GM12872 (cell line): Measurements from ENCODE around the gene ATP6V1B1.

Experiments used
- TF ChIP-seq, protein P1 (sequence below): IDR thresholded peaks from 3 replicates; pipeline ENCODE4 v1.5.1; 2011; ENCODE audit warnings: low read depth, mild to moderate bottlenecking, low read length, moderate library complexity; ENCODE audit not compliant: insufficient read depth

The ATP6V1B1 gene

DNA sequence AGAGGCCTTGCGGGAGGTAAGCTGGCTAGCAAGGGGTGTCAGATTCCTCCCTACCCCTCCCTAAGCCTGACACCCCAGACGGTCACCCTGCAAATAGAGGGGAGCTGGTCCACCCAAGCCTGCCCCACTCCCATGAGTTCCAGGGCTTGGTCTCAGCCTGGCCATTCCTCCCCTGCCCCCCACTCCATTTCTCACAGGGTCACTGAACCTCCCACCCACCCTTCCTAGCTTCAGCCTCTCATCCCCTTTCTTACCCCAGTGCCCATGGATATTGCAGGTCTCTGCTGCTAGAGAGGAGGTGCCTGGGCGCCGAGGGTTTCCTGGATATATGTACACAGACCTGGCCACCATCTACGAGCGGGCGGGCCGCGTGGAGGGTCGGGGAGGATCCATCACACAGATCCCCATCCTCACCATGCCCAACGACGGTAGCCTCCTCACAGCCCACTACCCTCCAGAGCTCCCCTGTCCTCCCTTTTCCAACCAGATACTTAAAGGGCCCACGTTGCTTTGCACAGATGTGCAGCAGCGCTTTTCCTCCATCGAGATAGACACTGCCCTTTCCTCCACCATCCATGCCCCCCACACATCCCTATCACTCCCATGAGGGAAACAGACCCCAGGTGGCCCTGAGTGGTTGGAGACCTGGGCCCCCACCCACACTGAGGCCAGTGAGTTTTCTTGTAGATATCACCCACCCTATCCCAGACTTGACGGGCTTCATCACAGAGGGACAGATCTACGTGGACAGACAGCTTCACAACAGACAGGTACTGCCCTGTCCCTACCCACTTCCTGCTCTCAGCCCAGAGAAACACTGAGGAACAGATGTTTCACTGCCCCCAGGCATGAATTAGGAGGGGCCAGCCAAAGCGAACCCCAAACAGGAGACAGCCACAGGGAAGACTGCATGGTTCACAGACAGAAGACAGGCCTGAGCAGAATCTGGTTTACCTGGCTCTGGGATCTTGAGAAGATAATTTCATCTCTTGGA lies 27.5 kb downstream of the ATP6V1B1 start:
- TF ChIP-seq, protein P1, sequence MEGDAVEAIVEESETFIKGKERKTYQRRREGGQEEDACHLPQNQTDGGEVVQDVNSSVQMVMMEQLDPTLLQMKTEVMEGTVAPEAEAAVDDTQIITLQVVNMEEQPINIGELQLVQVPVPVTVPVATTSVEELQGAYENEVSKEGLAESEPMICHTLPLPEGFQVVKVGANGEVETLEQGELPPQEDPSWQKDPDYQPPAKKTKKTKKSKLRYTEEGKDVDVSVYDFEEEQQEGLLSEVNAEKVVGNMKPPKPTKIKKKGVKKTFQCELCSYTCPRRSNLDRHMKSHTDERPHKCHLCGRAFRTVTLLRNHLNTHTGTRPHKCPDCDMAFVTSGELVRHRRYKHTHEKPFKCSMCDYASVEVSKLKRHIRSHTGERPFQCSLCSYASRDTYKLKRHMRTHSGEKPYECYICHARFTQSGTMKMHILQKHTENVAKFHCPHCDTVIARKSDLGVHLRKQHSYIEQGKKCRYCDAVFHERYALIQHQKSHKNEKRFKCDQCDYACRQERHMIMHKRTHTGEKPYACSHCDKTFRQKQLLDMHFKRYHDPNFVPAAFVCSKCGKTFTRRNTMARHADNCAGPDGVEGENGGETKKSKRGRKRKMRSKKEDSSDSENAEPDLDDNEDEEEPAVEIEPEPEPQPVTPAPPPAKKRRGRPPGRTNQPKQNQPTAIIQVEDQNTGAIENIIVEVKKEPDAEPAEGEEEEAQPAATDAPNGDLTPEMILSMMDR, result no peak

DNA sequence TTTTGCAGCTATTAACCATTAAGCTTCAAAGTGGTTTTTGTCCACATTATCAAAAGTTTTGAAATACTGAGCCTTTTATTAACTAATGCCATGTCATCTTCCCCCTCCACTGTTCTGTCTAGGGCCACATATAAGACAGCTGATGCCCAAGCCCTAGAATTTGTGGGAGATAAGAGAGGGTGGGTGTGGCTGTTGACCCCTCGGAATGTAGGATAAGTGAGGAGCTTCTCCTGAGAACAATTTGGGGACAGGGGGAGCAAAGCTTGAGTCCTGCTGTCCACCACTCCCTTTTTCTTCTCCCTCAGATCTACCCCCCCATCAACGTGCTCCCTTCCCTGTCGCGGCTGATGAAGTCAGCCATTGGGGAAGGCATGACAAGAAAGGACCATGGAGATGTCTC lies 28.4 kb downstream of the ATP6V1B1 start:
- TF ChIP-seq, protein P1, result no peak

DNA sequence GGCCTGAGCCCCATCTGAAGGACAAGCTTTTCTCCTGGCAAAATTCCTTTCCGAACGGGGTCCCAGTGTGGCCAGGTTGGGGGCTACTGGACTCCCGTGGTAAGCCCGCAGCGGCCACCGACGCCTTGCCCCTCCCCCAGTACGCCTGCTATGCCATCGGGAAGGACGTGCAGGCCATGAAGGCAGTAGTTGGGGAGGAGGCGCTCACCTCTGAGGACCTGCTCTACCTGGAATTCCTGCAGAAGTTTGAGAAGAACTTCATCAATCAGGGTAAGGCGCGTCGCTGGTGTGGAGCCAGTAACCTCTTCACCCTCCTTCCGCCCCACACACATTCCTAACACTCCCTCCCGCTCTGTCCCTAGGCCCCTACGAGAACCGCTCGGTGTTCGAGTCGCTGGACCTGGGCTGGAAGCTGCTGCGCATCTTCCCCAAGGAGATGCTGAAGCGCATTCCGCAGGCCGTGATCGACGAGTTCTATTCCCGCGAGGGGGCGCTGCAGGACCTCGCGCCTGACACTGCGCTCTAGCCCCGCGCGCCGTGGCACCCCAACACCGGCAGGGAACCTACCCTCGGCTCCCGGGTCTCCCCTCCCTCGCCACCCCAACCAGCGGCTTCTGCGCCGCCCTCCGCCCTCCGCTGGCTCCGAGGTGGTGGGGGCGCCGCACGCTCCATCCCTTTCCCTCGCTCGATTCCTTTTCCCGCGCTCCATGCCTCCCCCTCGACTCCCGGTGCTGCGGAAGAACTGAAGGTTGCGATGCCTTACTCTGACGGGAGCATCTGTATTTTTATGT lies 29.1 kb downstream of the ATP6V1B1 start:
- TF ChIP-seq, protein P1, result peak; percentile 84

DNA sequence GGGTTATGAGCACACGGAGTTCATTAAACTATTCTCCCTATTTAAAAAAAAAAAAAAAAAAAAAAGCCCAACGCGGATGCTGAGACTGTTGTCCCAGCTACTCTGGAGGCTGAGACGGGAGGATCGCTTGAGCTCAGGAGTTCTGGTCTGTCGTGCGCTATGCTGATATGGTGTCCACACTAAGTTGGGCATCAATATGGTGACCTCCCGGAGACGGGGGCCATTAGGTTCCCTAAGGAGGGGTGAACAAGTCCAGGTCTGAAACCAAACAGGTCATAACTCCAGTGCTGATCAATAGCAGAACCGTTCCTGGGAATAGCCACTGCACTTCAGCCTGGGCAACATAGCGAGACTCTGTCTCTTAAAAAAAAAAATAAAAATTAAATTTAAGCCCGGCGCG lies 29.8 kb downstream of the ATP6V1B1 start:
- TF ChIP-seq, protein P1, result no peak

DNA sequence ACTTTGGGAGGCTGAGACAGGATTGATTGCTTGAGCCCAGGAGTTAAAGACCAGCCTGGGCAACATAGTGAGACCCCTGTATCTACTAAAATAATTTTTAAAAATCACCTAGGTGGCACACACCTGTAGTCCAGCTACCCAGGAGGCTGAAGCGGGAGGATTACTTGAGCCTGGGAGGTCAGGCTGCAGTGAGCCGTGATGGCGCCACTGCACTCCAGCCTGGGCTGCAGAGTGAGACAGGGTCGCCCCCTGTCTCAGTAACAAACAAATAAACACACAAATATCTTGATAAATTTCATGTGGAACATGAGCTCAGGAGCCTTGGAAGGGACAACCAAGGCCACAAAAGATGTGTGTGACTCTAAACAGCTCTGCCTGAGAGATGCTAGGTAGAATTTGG lies 31.0 kb downstream of the ATP6V1B1 start:
- TF ChIP-seq, protein P1, result no peak

DNA sequence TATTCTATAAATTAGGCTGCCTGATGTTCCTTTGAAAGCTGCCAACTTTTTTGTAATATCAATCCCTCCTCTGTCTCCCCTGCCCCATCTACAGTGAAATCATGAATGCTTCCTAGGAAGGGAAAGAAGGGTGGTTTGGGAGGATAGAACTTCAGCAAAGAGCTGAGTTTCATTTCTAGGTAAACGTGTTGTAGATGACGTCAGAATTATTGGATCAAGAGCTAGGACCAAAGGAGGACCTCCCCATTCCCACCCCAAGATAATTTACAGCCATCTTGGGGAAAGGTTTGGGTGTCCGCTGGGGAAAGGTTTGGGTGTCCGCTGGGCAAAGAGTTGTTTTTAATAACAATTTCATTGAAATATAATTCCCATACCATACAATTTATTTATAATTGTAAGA lies 31.5 kb downstream of the ATP6V1B1 start:
- TF ChIP-seq, protein P1, result no peak

DNA sequence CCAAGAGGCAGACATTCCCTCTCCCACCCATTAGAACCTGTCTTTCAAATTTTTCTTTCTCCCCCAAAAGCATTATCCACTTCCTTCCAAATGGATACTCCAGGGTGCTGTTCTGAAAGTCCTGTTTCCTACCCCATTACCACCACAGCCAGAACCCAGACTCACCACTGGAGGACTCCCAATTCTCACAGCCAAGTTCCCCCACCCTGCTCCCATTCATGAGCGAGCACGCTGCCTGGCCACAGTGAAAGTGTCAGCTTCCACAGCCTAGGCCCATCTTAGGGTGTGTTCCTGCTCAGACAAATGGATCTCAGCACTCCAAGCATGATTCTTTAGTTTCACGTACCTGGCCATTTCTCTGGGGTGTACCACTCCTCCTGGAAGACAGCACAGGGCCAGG lies 38.9 kb downstream of the ATP6V1B1 start:
- TF ChIP-seq, protein P1, result no peak
